Measurements from ENCODE around the gene TNFRSF1B.

DNA sequence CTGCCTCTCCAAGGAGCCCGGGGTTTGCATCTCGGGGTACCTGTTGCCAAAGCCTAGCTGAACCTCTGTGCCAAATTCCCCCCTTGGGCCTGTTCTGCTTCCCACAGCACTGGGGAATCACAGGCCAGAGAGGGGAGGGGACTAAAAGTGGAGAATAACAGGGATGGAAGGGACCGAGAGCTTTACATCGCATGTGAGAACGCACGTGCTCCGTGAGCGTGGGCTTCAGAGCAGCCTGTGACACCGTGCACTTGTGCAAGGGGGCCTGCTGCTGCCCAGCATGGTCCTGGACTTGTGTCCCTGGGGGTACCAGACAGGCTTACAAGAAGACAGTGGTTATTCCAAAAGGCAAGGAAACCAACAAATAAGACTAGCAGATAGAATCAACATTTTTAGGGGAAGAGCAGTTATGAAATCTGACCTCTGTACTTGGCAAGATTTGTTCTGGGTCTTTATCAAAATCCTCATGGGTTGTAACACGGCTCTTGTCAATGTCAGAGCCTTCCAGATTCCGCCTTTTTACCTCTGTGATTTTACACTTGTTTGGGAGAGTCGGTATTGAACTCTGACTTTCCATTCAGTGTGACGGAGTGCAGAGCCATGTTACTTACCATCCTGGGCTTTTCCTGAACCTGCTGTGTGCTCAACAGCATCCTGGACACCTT, 36.2 kb upstream of the TNFRSF1B start:
- no peak for TF ChIP-seq EZH2 (IDR thresholded peaks at IDR 0.05; ENCODE audit: borderline replicate concordance, low read length)
- TF ChIP-seq, protein P1, sequence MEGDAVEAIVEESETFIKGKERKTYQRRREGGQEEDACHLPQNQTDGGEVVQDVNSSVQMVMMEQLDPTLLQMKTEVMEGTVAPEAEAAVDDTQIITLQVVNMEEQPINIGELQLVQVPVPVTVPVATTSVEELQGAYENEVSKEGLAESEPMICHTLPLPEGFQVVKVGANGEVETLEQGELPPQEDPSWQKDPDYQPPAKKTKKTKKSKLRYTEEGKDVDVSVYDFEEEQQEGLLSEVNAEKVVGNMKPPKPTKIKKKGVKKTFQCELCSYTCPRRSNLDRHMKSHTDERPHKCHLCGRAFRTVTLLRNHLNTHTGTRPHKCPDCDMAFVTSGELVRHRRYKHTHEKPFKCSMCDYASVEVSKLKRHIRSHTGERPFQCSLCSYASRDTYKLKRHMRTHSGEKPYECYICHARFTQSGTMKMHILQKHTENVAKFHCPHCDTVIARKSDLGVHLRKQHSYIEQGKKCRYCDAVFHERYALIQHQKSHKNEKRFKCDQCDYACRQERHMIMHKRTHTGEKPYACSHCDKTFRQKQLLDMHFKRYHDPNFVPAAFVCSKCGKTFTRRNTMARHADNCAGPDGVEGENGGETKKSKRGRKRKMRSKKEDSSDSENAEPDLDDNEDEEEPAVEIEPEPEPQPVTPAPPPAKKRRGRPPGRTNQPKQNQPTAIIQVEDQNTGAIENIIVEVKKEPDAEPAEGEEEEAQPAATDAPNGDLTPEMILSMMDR (conservative IDR thresholded peaks at IDR 0.05 in 1 of 2, IDR thresholded peaks at IDR 0.05 in 1 of 2; ENCODE audit: extremely low read depth in 1 of 2, insufficient read depth in 1 of 2, low read depth in 1 of 2, low read length in 2 of 2), result no peak
